Fibroblast of lung (primary cell): Measurements from ENCODE around the gene ANAPC1. TPM values are rescaled to one million over a fixed set of nuclear protein-coding genes. Genes with fewer than 3 reads are reported as not detected.
"Not testable (repeated sequence)": the region's sequence is repeated elsewhere in the genome, so short reads cannot be mapped to it uniquely, and the experiment has no call there.

Experiments
- DNase-seq, 2 donors: peaks; one replicate each; pipeline versions ENCODE4 v3.0.0 to v3.0.0-alpha.2; 2010; ENCODE audit warnings: low read depth in 2 of 2
- H2AFZ ChIP-seq: 2 replicates; pipeline ENCODE4 v1.5.1; 2012; ENCODE audit warnings: low read length, control low read depth, inconsistent platforms
- H3K27ac ChIP-seq: 2 replicates; pipeline ENCODE4 v1.5.1; 2011; ENCODE audit warnings: low read length, control low read depth; ENCODE audit not compliant: insufficient read depth
- H3K27me3 ChIP-seq: 2 replicates; pipeline ENCODE4 v1.5.1; 2011; ENCODE audit warnings: mild to moderate bottlenecking, low read length; ENCODE audit not compliant: control insufficient read depth, insufficient read depth
- H3K36me3 ChIP-seq: 2 replicates; pipeline ENCODE4 v1.5.1; 2011; ENCODE audit warnings: low read length; ENCODE audit not compliant: control insufficient read depth, insufficient read depth
- H3K4me1 ChIP-seq: 2 replicates; pipeline ENCODE4 v1.5.1; 2011; ENCODE audit warnings: low read length; ENCODE audit not compliant: control insufficient read depth, insufficient read depth; ENCODE audit errors: extremely low read depth
- H3K4me2 ChIP-seq: 2 replicates; pipeline ENCODE4 v1.5.1; 2011; ENCODE audit warnings: low read length, control low read depth; ENCODE audit not compliant: insufficient read depth; ENCODE audit errors: extremely low read depth
- H3K4me3 ChIP-seq, 4 experiments: fragments of 200-600 bp in 1 of 4; sonication (generic) in 1 of 4; replicated peaks in 1 of 4; 2 replicates each; pipeline ENCODE4 v1.5.1; 2011 to 2016; ENCODE audit warnings: low read length in 4 of 4, low read depth in 3 of 4, mild to moderate bottlenecking in 3 of 4, control low read depth in 2 of 4, inconsistent platforms in 1 of 4, mixed read lengths in 1 of 4; ENCODE audit not compliant: insufficient read depth in 1 of 4; ENCODE audit errors: control extremely low read depth in 1 of 4
- H3K79me2 ChIP-seq: 2 replicates; pipeline ENCODE4 v1.5.1; 2012; ENCODE audit warnings: mild to moderate bottlenecking, low read length, inconsistent platforms; ENCODE audit not compliant: control insufficient read depth, insufficient read depth
- H3K9ac ChIP-seq: 2 replicates; pipeline ENCODE4 v1.5.1; 2011; ENCODE audit warnings: mild to moderate bottlenecking, low read length, control low read depth; ENCODE audit not compliant: insufficient read depth
- H3K9me3 ChIP-seq: 2 replicates; pipeline ENCODE4 v1.5.1; 2012; ENCODE audit warnings: low read depth, low read length; ENCODE audit not compliant: control insufficient read depth, insufficient read depth
- H4K20me1 ChIP-seq: 2 replicates; pipeline ENCODE4 v1.5.1; 2011; ENCODE audit warnings: low read length; ENCODE audit not compliant: control insufficient read depth, insufficient read depth; ENCODE audit errors: extremely low read depth
- CTCF ChIP-seq, 2 donors: IDR thresholded peaks in 1 of 2; conservative IDR thresholded peaks in 1 of 2; 1 replicate in 1 of 2; 2 replicates in 1 of 2; pipeline ENCODE4 v1.5.1; 2011 to 2012; ENCODE audit warnings: low read length in 2 of 2, control low read depth in 1 of 2, inconsistent platforms in 1 of 2, low read depth in 1 of 2, mild to moderate bottlenecking in 1 of 2
- EZH2 ChIP-seq: IDR thresholded peaks from 2 replicates; pipeline ENCODE4 v1.5.1; 2012; ENCODE audit warnings: low read length, control low read depth, mild to moderate bottlenecking; ENCODE audit errors: missing control alignments
- polyA plus RNA-seq, 2 donors: library from polyadenylated mRNA; depleted of rRNA in 1 of 2; stranded (reverse) in 1 of 2; unstranded in 1 of 2; fragments of >200 nt; gene quantifications; 2 replicates each; pipeline ENCODE4 v1.2.1, GENCODE V29; 2011 to 2012; ENCODE audit warnings: missing spikeins in 1 of 2
- total RNA-seq: library from RNA; depleted of rRNA; stranded (reverse); fragments of >200 nt; gene quantifications from 2 replicates; pipeline ENCODE4 v1.2.1, GENCODE V29; 2014

The ANAPC1 gene
- total and polyA plus RNA-seq, 2 donors (not counting 1 experiment from before 2014, with no cell fraction given), result 19.6 to 46.1 TPM

GRCh38 chr2:111912547-111912946 lies 28.6 kb upstream of the ANAPC1 start:
- no peak for DNase-seq
- H3K27ac ChIP-seq, result no peak overlapping the region
- H3K4me2 ChIP-seq, result no peak overlapping the region
- H3K9me3 ChIP-seq, result no peaks in the 10 kb centered on the region
- H3K4me3 ChIP-seq, result no peak overlapping the region
- no peaks in the 10 kb centered on the region for H4K20me1 ChIP-seq
- no peak for TF ChIP-seq EZH2
- no peak for TF ChIP-seq CTCF (conservative IDR thresholded peaks at IDR 0.05 in 1 of 2, IDR thresholded peaks at IDR 0.05 in 1 of 2; ENCODE audit: low read depth in 1 of 2, low read length in 2 of 2)
- H3K9ac ChIP-seq, result no peak overlapping the region
- no peaks in the 10 kb centered on the region for H3K4me1 ChIP-seq
- no peaks in the 10 kb centered on the region for H3K36me3 ChIP-seq
- no peaks in the 10 kb centered on the region for H3K79me2 ChIP-seq
- H3K27me3 ChIP-seq, result no peaks in the 10 kb centered on the region
- no peak overlapping the region for H2AFZ ChIP-seq

- not testable (repeated sequence) for H3K4me2 ChIP-seq, H3K9ac ChIP-seq, H3K79me2 ChIP-seq, DNase-seq, H3K36me3 ChIP-seq, H3K4me1 ChIP-seq, H3K9me3 ChIP-seq, H3K27ac ChIP-seq, H3K4me3 ChIP-seq, H4K20me1 ChIP-seq, H2AFZ ChIP-seq, H3K27me3 ChIP-seq
Measured at GRCh38 chr2:111911295-111911977, 27.4 kb upstream of the ANAPC1 start.

GRCh38 chr2:111910609-111911277 lies 26.8 kb upstream of the ANAPC1 start:
- H3K36me3 ChIP-seq, result no peaks in the 10 kb centered on the region
- no peak overlapping the region for H3K9ac ChIP-seq
- no peaks in the 10 kb centered on the region for H3K27me3 ChIP-seq
- H3K4me2 ChIP-seq, result no peak overlapping the region
- DNase-seq, result no peak
- H3K27ac ChIP-seq, result no peak overlapping the region
- no peaks in the 10 kb centered on the region for H3K79me2 ChIP-seq
- H3K9me3 ChIP-seq, result no peaks in the 10 kb centered on the region
- TF ChIP-seq EZH2 (no peak), CTCF (conservative IDR thresholded peaks at IDR 0.05 in 1 of 2, IDR thresholded peaks at IDR 0.05 in 1 of 2; ENCODE audit: low read depth in 1 of 2, low read length in 2 of 2) (no peak)
- no peak overlapping the region for H3K4me3 ChIP-seq
- H2AFZ ChIP-seq, result no peak overlapping the region
- H4K20me1 ChIP-seq, result no peaks in the 10 kb centered on the region
- H3K4me1 ChIP-seq, result no peaks in the 10 kb centered on the region

- H2AFZ ChIP-seq, H3K4me2 ChIP-seq, H3K4me1 ChIP-seq, H3K9ac ChIP-seq, H3K9me3 ChIP-seq, H3K4me3 ChIP-seq, H3K27ac ChIP-seq, H3K27me3 ChIP-seq, H4K20me1 ChIP-seq, H3K36me3 ChIP-seq, DNase-seq, H3K79me2 ChIP-seq: not testable (repeated sequence)
Measured at GRCh38 chr2:111909997-111910396, 26.0 kb upstream of the ANAPC1 start.
